D721Med (cell line): ENCODE data around the gene LRRC42.
A peak's percentile ranks its signal among the peaks of the same experiment; 100 is the strongest.

Experiments used
- DNase-seq: peaks from one replicate; pipeline ENCODE4 v3.0.0; 2011; ENCODE audit warnings: low spot score; ENCODE audit not compliant: insufficient read length
- FAIRE-seq: peaks from 2 replicates; lab custom pipeline; 2011; peaks lifted over from hg19 to GRCh38; lab: Jason Lieb, UNC
- TF ChIP-seq, protein P1 (sequence below): IDR thresholded peaks from 2 replicates; pipeline ENCODE4 v1.5.1; 2012; ENCODE audit warnings: mild to moderate bottlenecking, control low read depth; ENCODE audit not compliant: insufficient read depth; ENCODE audit errors: missing control alignments

LRRC42 gene

DNA sequence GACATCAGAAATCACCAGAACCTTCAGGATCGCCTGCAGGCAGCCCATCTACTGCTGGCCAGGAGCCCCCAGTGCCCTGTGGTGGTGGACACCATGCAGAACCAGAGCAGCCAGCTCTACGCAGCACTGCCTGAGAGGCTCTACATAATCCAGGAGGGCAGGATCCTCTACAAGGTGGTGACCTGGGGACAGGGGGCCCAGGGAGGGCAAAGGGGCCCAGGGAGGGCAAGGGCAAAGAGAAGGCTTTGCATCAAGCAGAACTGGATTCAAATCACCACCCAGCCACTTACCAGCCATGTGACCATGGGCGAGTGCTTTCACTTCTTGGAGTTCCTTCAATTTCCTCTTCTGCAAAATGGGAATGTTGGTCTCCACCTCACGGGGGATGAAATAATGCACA is 40.0 kb upstream of the LRRC42 start:
- FAIRE-seq, result no peak
- no peak for DNase-seq
- TF ChIP-seq, protein P1, sequence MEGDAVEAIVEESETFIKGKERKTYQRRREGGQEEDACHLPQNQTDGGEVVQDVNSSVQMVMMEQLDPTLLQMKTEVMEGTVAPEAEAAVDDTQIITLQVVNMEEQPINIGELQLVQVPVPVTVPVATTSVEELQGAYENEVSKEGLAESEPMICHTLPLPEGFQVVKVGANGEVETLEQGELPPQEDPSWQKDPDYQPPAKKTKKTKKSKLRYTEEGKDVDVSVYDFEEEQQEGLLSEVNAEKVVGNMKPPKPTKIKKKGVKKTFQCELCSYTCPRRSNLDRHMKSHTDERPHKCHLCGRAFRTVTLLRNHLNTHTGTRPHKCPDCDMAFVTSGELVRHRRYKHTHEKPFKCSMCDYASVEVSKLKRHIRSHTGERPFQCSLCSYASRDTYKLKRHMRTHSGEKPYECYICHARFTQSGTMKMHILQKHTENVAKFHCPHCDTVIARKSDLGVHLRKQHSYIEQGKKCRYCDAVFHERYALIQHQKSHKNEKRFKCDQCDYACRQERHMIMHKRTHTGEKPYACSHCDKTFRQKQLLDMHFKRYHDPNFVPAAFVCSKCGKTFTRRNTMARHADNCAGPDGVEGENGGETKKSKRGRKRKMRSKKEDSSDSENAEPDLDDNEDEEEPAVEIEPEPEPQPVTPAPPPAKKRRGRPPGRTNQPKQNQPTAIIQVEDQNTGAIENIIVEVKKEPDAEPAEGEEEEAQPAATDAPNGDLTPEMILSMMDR, result no peak

DNA sequence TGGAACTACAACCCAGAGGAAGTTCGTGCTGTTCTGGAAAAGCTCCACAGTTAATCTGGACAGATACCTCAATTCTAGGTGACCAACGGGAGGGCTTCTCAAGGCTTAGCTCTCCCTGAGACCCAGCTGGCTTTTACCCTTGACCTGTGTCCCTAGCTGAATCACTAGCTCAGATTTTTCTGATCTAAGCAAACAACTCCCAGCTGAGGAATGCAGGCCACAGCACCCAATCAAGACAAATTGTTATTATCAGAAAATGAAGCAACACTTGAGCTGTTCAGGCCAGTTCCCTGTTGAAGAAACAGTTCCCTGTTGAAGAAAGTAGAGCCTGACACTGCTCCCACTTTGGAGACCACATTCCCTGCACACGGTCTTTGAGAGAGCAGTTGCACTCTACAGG is 36.2 kb upstream of the LRRC42 start:
- FAIRE-seq (no peak), DNase-seq (no peak)
- TF ChIP-seq, protein P1, result no peak

DNA sequence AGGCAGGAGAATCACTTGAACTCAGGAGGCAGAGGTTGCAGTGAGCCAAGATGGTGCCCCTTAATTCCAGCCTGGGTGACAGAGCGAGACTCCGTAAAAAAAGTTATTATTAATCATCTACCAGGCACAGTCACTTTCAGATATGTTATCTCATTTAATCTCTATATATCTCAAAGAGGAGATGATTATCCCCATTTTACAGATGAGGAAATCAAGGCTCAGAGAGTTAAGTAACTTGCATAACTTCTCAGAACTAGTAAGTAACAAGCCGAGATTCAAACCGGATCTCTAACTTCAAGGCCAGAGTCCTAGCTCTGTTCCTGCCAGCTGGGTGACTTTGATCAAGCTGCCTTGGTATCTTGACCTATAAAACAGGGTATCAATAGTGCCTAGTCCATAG is 34.7 kb upstream of the LRRC42 start:
- FAIRE-seq (no peak), DNase-seq (no peak)
- TF ChIP-seq, protein P1, result no peak

DNA sequence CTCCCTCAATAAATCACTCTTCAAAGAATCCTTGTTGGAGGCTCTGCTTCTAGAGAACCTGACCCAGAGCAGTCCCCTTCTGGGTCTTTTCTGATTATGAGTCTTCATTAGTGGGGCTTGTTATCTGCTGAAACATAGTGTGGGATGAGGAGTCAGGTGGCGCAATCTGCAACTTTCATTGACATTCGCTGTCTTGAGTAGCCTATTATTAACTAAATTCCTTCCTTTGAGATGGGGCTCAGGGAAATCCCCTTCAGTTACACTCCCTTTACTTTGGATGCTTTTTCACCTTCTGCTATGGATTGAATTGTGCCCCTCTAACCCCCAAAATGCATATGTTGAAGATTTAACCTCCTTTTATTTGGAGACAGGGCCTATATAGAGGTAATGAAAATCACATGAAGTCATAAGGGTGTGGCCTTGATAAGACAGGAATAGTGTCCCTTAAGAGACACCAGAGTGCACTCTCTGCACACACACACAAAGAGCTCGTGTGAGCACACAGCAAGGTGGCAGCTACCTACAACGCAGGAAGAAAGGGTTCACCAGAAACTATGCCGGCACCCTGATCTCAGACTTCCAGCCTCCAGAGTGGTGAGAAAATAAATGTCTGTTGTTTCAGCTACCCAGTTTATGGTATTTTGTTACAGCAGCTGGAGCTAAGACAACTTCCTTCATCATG is 32.7 kb upstream of the LRRC42 start:
- TF ChIP-seq, protein P1, result peak; percentile 21
- FAIRE-seq (no peak), DNase-seq (no peak)

DNA sequence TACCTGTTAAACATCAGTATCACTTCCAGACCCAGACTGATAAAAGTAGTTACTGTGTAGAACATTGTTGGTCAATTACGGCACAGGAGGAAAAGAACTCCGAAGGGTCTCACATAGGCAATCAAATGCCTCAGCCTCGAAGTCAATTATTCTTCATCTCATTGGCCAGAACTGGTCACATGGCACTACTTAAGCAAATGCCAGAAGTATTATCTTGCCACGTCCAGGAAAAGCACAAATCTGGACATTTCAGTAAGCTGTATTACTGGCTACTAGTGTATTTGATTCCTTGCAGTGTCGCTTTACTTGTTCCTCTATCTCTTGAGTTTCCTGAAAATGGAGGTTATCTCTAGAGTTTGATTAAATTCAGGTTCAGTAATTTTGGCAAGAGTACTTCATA is 27.8 kb upstream of the LRRC42 start:
- no peak for DNase-seq
- TF ChIP-seq, protein P1, result no peak
- FAIRE-seq, result no peak

DNA sequence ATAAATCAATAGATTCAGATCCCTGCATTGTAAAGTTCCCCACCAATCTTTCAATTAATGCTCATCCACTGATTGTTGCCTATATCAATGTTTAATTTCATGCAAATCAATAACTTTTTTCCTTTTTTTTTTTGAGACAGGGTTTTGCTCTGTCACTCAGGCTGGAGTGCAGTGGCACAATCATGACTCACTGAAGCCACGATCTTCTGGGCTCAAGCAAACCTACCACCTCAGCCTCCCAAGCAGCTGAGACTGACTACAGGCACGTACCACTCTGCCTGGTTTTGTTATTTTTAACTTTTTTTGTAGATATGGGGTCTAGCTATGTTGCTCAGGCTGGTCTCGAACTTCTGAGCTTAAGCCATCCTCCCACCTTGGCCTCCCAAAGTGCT is 26.5 kb upstream of the LRRC42 start:
- TF ChIP-seq, protein P1, result no peak
- DNase-seq, result no peak
- FAIRE-seq, result no peak

DNA sequence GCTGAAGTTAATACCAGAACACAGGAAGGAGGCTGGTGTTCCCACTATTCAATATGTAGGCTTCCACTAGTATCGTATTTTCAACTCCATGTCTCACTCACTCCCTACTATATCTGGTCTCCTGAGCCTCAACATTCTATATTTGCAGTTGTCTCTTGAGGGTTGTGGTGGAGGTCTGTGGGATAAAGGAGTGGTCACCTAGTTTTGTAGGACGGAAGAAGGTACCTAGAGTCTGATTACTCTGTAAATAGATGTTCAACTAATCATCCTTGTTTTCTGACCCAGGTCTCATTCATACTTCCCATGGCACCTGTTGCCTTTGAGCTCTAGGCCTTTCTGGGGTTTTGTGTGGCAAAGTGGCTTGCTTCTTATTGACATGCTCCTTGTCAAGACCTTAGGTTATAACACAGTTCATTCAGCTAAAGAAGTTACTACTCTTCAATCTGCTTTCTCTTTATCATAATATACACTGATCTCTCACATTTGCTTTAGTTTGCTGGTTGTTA is 18.7 kb upstream of the LRRC42 start:
- no peak for DNase-seq
- FAIRE-seq, result no peak

More for the DNA sequence above, 18.7 kb upstream of the LRRC42 start:
- TF ChIP-seq, protein P1, result no peak
